GM12865 (cell line): Measurements from ENCODE around the gene MRPL40.
A peak's percentile ranks its signal among the peaks of the same experiment; 100 is the strongest.

ENCODE experiments used
- DNase-seq: peaks from one replicate; pipeline ENCODE4 v3.0.0; 2010; ENCODE audit warnings: low read depth
- H3K4me3 ChIP-seq: 2 replicates; pipeline ENCODE4 v1.5.1; 2011; ENCODE audit warnings: mild to moderate bottlenecking, low read depth, low read length, control low read depth
- CTCF ChIP-seq: IDR thresholded peaks from 2 replicates; pipeline ENCODE4 v1.5.1; 2011; ENCODE audit warnings: low read length, control low read depth, low read depth, inconsistent platforms; ENCODE audit not compliant: insufficient read depth; ENCODE audit errors: missing control alignments

Gene MRPL40

GRCh38 chr22:19412478-19412877 is 19.9 kb upstream of the MRPL40 start:
- no peak overlapping the region for H3K4me3 ChIP-seq
- TF ChIP-seq CTCF, result no peak
- peak; percentile 9 for DNase-seq

GRCh38 chr22:19412923-19413322 is 19.4 kb upstream of the MRPL40 start:
- TF ChIP-seq CTCF, result no peak
- no peak for DNase-seq
- no peak overlapping the region for H3K4me3 ChIP-seq

GRCh38 chr22:19419086-19419463 is 13.3 kb upstream of the MRPL40 start:
- no peak for TF ChIP-seq CTCF
- DNase-seq, result no peak
- H3K4me3 ChIP-seq, result no peak overlapping the region

- TF ChIP-seq CTCF, result no peak
- H3K4me3 ChIP-seq, result no peak overlapping the region
- peak; percentile 75 for DNase-seq
These were observed 12.7 kb upstream of the MRPL40 start for GRCh38 chr22:19419464-19420178.

GRCh38 chr22:19420321-19420720 is 12.0 kb upstream of the MRPL40 start:
- no peak overlapping the region for H3K4me3 ChIP-seq
- no peak for TF ChIP-seq CTCF
- DNase-seq, result no peak

- H3K4me3 ChIP-seq, result no peak overlapping the region
- no peak for TF ChIP-seq CTCF
- DNase-seq, result no peak
These were observed 9.7 kb upstream of the MRPL40 start for GRCh38 chr22:19422440-19423301.
